Skin of body (tissue), 2 donors: ENCODE measurements around the gene NEU3. TPM values are rescaled to one million over a fixed set of nuclear protein-coding genes. Genes with fewer than 3 reads are reported as not detected.
"Not testable (repeated sequence)": the region's sequence is repeated elsewhere in the genome, so short reads cannot be mapped to it uniquely, and the experiment has no call there.

ENCODE experiments used
- DNase-seq: peaks from one replicate; lab custom pipeline; 2025; lab: John Stamatoyannopoulos, UW
- total RNA-seq: library from RNA; depleted of rRNA; stranded (reverse); fragments of >200 nt; gene quantifications from one replicate; pipeline ENCODE4 v1.2.3, GENCODE V29; 2014

NEU3 gene
- total RNA-seq, 1 donor from 2014 or later: 10.5 TPM

DNA sequence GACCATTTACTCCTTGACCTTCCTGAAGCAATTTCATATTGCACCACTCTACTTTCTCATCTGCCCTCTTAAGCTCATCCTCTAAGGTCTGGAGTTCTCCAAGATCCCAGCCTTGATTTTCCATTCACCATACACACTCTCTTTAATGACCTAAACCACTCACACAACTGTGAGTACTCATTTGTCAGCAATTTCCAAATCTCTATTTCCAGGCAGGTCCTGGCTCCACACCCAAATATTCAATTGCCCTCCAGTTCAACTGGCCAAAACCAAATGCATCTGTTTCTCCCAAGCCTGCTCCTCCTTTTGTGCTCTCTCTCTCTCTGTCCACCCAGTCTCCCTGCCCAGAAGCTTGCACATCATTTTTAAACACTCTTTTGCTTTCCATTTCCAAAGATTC is 39.6 kb downstream of the NEU3 start:
- DNase-seq: no peak

DNA sequence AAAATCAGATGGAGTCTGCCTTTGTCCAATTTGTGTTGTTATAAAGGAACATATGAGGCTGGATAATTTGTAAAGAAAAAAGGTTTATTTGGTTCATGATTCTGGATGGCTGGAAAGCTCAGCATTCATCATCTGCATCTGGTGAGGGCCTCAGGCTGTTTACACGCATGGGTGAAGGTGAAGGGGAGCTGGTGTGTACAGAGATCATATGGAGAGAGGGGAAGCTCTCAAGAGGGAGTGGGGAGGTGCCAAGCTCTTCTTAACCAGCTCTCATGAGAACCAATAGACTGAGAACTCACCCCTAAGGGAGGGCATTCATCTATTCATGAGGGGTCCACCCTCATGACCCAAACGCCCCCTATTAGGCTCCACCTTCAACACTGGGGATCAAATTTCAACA is 40.0 kb downstream of the NEU3 start:
- DNase-seq: no peak

DNA sequence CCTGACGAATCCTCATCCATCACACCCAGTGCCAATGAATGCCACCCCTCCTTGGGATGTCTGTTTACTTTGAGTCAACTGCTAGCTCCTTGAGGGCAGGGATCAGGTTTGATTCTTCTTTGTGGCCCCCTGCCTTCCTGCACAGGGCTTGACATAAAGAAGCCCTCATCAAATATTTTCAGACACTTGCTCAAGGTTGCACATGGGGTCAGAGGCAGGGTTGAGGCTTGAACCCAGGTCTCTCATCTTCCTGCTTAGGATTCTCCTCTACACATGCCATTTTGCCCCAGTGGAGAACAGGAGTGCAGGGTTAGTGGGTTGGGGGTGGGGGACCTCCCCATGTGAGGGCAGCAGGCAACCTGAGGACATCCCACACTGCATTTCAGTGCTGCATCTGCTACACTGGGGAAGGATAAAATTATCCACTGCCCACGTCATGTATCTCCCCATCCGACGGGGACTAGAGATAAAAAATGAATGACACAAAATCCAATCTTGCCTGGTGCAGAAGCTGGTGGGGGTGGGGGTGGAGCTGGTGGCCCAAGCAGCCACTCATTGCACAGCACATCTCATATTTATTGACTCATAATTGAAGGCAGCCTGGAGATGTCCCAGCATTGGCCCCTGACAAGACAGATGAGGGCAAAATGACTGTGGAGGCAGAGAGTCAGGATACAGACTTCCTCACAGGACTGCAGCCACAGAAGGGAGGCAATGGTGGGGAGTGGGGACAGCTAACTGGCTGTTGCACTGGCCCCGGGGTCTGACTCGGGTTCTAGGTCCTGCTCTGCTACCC is 41.3 kb downstream of the NEU3 start:
- DNase-seq: no peak

DNA sequence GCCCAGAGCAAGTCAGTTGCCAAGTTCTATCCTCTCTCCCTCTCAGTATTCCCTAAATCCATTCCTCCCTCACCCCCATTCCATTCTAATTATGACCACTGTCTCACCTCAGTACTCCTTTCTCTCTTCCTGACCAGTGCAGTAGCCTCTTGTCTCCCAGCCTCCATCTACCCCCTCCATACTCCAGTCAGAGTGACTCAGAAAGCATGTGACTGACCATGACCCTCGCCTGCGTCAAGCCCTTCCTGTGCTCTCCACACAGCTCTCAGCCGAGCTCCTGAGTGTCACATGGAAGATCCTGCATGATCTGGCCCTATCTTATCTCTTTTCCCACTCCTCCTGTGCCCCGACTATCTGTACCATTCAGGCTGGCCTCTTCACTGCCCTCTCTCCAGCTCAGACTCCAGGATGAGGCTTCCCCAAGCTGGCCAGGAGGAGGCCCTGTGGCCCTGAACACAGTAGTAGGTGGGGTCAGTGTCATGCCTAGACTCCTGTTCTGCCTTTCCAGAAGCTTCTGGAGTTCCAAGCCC is 42.6 kb downstream of the NEU3 start:
- DNase-seq: no peak

DNA sequence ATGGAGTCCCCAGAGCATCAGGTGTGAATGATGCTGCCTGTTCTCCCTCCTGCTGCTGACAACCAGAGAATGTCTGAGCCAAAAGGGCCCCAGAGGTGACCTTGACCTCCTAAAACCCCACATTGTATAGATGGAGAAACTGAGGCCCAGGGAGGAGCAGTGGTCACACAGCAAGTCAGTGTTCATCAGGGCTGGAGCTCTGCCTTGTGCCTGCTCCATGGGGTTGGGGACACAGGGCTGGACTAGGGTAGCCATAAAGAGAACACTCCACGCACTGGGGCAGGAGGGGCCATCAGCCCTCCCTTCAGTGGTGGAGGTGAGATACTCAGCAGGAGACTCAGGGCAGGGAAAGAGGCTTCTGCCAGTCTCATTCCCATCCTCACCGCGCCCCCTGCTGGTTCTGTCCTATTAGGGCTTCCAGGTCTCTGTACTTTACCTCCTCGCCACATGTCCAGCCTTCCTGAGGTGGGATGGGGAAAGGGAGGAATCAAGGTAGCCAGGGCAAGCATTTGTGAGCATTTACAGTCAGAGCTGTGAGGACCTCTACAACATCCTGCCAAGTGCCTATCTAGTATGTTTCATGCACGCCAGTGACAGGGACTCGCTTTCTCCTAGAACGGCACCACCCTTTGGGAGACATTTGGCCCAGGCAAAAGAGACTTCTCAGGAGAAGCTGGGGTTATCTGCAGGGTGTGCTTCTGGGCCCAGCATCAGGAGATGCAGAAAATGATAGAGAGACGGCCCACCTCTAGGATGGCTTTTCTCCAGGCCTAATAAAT is 43.2 kb downstream of the NEU3 start:
- DNase-seq: no peak

DNA sequence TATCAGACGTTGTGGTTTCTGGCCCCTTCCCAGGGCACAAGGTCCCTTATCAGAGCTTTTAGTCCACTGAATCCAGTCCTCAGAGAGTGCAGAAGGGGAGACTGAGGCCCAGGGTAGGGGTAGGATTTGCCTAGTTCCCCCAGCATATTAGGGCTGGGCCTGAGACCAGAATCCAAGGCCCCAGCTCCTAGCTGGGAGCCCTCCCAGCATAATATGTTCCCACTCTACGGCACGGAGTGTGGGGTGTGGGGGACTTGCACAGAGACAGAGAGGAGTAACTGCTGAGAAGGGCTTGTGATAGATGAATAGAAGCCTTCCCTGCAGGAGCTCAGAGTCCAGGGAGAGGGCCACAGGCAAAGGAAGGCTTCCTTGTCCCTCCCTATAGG is 43.8 kb downstream of the NEU3 start:
- no peak for DNase-seq

DNA sequence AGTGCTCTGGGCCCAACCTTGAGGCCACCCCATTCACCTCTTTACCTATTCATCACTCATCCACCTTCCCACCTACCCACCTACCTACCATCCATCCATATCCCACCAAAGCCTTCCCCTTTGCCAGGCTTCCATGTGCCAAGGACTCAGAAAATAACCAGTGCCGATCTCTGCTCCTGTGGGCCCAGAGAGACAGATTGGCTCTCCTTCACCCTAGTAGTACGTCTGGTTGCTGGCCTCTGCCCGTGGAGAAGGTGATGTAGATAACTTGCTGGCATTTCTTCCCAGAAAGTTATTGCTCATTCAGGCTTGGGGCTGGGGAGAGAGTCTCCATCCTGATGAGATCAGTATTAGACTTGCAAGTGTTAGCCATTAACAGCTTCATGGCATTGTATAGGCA is 45.2 kb downstream of the NEU3 start:
- no peak for DNase-seq

DNA sequence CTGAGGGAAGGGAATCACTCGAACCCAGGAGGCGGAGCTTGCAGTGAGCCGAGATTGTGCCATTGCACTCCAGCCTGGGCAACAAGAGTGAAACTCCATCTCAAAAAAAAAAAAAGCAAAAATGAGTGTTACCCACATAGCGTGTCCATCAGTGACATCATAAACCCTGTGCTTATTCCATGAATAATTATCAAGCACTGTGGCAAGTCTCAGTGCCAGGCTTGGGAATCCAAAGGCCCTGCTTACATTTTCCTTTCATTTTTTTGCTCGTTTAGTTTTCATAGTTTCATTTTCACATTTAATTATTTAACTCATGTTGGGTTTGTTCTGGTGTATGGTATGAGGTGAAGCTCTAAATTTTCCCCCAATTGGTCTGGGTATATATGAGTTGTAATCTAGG is 46.5 kb downstream of the NEU3 start:
- no peak for DNase-seq

DNA sequence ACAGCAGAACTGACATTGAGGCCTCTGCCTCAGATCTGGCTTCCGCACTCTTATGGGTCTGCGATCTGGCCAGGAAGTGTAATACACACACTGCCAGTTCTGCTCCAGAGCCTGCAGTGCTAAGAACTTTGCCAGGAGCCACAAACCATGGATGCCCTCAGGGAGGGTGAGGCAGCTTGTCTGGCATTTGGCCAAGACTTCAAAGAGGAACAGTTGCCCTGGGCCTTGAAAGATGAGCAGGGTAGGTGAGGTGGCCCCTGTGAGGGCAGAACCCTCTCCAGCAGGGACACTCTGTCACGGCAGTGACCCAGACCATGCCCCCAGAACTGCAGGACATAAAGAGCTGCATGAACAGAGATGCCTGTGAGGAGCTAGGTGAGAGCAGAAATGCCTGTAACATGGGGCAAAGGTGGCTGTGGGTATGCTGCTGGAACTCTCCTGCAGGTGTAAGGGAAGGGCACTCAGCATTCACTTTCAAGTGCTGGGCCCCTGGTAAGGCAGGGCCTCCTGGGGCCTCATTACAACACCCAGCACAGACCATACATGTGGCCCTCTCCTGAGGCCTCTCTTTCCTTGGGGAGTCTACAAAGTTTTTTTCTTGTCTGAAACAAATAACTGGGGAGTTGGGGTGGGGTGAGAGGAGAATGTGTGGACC is 47.3 kb downstream of the NEU3 start:
- DNase-seq: no peak

DNA sequence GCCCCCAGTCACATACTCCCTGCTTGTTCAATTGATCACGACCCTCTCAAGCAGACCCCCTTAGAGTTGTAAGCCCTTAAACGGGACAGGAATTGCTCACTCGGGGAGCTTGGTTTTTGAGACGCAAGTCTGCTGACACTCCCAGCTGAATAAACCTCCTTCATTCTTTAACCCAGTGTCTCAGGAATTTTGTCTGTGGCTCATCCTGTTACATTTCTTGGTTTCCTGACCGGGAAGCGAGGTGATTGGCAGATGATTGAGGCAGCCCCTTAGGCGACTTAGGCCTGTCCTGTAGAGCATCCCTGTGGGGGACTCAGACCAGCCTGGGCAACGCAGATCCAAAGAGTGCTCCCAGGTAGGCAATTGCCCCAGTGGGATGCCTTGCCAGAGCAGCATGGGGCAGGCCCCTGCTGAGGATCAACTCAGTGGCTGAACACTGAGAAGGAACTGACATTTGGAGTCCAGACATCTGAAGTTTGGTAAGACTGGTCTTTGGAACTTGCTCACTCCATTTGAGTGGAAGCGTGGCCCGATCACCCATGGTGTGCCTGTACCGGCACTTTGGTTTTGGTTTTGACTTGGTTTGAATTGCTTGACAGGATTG is 51.5 kb downstream of the NEU3 start:
- no peak for DNase-seq

DNA sequence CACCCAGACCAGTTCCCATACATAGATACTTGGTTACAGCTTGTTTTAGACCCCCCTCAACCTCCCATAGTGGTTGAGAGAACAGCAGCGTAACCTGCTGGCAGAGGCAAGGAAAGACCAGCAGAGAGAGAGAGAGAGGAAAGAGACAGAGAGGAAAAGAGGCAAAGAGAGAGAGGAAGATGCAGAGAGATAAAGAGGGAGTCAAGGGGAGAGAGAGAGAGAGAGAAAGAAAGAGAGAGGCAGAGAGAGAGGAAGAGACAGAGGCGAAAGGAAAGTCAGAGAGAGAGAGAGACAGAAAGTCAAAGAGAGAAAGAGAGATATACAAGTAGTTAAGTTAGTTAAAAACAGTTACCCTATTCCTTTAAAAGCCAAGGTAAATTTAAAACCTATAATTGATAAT is 52.5 kb downstream of the NEU3 start:
- no peak for DNase-seq

DNA sequence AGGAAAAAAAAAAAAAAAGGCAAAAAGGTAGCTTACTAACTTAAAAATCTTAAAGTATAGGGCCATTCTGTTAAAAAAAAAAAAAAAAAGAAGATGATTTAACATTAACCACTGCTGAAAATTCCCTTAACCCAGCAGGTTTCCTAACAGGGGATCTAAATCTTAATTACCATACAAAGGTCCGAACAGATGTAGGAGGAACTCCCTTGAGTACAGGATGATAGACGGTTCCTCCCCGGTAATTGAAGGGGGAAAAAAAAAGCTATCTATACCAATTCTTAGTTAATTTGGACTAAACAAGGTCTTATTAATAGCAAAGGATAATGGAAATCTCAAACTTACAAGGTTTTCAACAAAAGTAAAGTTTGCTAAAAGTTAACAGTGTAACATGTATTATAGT is 53.1 kb downstream of the NEU3 start:
- DNase-seq: not testable (repeated sequence)

DNA sequence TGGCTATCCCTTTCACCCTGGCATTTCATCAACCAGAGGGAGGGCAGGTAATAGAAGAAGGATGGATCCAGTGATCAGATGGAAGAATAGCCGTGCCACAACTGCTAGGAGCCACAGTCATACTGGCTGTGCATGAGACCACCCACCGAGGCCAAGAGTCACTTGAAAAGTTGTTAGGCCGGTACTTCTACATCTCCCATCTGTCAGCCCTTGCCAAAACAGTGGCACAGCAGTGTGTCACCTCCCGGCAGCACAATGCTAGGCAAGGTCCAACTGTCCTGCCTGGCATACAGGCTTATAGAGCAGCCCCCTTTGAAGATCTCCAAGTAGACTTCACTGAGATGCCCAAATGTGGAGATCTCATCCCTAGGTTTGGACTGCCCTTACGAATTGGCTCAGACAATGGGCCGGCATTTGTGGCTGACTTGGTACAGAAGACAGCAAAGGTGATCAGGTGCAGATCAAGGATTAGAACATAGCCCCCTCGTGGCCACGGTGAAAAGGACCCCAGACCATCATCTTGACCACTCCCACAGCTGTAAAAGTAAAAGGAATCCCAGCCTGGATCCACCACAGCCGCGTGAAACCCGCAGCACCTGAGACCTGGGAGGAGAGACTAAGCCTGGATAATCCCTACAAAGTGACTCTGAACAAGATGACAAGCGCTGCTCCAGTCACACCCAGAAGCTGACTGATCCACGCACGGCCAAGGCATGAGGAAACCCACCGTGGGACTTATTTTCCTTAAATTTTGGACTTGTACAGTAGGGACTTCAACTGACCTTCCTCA is 55.8 kb downstream of the NEU3 start:
- not testable (repeated sequence) for DNase-seq

DNA sequence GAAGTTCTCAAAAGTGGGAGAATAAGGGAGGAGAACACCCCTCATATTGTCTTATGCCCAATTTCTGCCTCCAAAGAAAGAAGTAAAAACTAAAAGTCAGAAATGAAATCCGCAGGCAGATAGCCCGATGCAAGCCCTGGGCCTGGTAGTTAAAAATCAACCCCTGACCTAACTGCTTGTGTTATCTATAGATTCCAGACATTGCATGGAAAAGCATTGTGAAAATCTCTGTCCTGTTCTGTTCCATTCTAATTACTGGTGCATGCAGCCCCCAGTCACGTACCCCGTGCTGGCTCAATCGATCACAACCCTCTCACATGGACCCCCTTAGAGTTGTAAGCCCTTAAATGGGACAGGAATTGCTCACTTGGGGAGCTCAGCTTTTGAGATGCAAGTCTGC is 57.9 kb downstream of the NEU3 start:
- DNase-seq: not testable (repeated sequence)

DNA sequence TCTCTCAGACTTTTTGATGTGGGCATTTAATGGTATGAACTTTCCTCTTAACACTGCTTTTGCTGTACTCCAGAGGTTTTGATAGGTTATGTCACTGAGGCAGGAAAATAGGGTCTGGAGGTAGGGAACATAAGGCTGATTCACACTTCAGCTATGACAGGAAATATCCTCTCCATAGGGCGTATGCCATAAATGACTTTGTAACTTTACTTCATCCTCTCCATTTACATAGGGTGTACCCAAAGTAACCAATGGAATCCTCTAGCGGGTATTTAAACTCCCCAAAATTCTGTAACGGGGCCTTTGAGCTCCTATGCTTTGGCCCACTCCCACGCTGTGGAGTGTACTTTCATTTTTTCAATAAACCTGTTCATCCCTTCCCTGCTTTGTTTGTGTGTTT is 58.5 kb downstream of the NEU3 start:
- no peak for DNase-seq

DNA sequence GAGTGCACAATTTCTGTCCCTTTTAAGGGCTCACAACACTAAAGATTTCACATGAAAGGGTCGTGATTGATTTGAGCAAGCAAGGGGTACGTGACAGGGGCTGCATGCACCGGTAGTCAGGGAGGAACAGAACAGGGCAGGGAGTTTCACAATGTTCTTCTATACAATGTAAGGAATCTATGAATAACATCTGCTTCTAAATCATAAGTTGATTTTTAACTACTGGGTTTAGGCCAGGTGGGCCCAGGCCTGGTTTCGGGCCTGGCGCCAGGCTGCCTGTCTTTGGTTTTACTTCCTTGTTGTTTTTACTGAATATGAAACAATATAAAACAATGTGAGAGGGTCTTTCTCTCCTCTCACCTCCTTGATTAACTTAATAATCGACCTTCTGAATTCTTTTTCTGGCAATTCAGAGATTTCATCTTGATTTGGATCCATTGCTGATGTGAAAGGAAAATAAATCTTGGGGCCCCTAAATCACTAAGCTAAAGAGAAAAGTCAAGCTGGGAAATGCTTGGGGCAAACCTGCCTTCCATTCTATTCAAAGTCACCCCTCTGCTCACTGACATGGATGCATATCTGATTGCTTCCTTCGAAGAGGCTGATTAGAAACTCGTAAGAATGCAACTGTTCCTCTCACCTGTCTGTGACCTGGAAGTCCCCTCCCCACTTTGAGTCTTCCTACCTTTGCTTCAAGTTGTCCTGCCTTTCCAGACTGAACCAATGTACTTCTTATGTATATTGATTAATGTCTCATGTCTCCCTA is 61.0 kb downstream of the NEU3 start:
- DNase-seq: not testable (repeated sequence)

DNA sequence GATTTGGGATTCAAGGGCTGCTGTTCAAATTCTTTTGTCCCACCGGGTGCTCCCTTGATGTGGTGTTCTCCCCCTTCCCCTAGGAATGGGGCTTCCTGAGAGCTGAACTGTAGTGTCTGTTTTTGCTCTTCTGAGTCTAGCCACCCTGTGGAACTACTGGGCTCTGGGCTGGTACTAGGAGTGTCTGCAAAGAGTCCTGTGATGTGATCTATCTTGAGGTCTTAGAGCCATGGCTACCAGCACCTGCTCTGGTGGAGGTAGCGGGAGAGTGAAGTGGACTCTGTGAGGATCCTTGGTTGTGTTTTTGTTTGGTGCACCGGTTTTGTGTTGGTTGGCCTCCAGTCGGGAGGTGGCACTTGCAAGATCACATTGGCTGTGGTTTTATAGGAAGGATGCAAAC is 61.8 kb downstream of the NEU3 start:
- DNase-seq: no peak

DNA sequence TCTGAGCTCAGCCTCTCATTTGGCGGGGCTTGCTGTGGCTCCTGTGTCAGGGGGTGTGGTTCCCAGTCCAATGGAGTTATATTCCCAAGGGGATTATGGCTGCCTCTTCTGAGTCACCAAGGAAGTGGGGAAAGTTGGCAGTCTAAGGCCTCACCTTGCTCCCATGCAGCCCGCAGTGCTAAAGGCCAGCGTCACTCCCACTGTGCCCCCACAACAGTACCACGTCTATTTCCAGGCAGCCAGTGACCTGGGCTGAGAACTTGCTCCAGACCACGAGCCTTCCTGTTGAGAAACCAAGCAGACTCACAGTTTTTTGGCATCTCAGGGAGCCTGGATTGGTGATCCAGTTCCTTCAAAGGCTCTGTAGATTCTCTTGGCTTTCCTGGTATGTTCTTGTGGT is 62.3 kb downstream of the NEU3 start:
- DNase-seq: no peak

DNA sequence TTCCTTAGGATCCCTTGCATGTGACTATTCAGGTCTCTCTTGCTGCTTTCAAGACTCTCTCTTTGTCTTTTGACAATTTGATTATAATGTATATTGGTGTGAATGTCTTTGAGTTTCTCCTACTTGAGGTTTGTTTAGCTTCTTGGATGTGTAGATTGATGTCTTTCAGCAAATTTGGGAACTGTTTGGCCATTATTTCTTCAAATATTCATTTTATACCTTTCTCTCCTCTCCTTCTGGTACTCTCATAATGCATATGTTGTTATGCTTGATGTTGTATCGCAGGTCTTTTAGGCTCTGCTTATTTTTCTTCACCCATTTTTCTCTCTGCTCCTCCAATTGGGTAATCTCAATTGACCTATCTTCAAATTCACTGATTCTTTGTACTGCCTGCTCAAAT is 63.7 kb downstream of the NEU3 start:
- no peak for DNase-seq

DNA sequence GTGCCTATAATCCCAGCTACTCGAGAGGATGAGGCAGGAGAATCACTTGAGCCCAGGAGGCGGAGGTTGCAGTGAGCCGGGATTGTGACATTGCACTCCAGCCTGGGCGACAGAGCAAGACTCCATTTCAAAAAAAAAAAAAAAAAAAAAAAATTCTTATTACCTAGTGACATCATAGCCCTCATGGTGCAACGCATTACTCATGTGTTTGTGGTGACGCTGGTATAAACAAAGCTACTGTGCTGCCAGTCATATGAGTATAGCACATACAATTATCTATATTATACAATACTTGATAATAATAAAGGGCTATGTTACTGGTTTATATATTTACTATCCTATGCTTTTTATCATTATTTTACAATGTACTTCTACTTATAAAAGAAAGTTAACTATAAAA is 66.8 kb downstream of the NEU3 start:
- no peak for DNase-seq
